WERI-Rb-1 (cell line): ENCODE measurements around the gene RPGRIP1L.

Source experiments
- DNase-seq: peaks from one replicate; pipeline ENCODE4 v3.0.0-alpha.2; 2020
- H3K27ac ChIP-seq: fragments of 250-450 bp; sonication (Bioruptor Pico); 2 replicates; pipeline ENCODE4 v1.5.1; 2020; ENCODE audit warnings: mild to moderate bottlenecking, moderate library complexity
- H3K27me3 ChIP-seq: fragments of 250-450 bp; sonication (Bioruptor Pico); 2 replicates; pipeline ENCODE4 v1.5.1; 2021; ENCODE audit warnings: mild to moderate bottlenecking, low read depth, moderate library complexity; ENCODE audit not compliant: insufficient read depth, severe bottlenecking
- H3K36me3 ChIP-seq: fragments of 250-450 bp; sonication (Bioruptor Pico); 2 replicates; pipeline ENCODE4 v1.5.1; 2020; ENCODE audit warnings: mild to moderate bottlenecking, moderate library complexity
- H3K4me3 ChIP-seq: 2 replicates; pipeline ENCODE4 v1.5.1; 2011; ENCODE audit warnings: low read depth, mild to moderate bottlenecking, control low read depth, low read length
- H3K9me3 ChIP-seq: fragments of 250-450 bp; sonication (Bioruptor Pico); 2 replicates; pipeline ENCODE4 v1.5.1; 2021; ENCODE audit warnings: mild to moderate bottlenecking, moderate library complexity; ENCODE audit not compliant: severe bottlenecking
- TF ChIP-seq, protein P1 (sequence below): IDR thresholded peaks from 2 replicates; pipeline ENCODE4 v1.5.1; 2011; ENCODE audit warnings: low read depth, mild to moderate bottlenecking, control low read depth, inconsistent platforms, low read length

Gene RPGRIP1L

GRCh38 chr16:53680756-53681155, 22.9 kb downstream of the RPGRIP1L start:
- no peak for DNase-seq
- Histone ChIP-seq H3K4me3 (no peak overlapping the region), H3K27ac (no peak overlapping the region), H3K27me3 (no peaks in the 10 kb centered on the region), H3K9me3 (no peaks in the 10 kb centered on the region), H3K36me3 (peaks cover 5% of the 10 kb centered on the region)
- TF ChIP-seq, protein P1, sequence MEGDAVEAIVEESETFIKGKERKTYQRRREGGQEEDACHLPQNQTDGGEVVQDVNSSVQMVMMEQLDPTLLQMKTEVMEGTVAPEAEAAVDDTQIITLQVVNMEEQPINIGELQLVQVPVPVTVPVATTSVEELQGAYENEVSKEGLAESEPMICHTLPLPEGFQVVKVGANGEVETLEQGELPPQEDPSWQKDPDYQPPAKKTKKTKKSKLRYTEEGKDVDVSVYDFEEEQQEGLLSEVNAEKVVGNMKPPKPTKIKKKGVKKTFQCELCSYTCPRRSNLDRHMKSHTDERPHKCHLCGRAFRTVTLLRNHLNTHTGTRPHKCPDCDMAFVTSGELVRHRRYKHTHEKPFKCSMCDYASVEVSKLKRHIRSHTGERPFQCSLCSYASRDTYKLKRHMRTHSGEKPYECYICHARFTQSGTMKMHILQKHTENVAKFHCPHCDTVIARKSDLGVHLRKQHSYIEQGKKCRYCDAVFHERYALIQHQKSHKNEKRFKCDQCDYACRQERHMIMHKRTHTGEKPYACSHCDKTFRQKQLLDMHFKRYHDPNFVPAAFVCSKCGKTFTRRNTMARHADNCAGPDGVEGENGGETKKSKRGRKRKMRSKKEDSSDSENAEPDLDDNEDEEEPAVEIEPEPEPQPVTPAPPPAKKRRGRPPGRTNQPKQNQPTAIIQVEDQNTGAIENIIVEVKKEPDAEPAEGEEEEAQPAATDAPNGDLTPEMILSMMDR = no peak

- Histone ChIP-seq H3K27me3 (no peaks in the 10 kb centered on the region), H3K4me3 (no peak overlapping the region), H3K9me3 (no peaks in the 10 kb centered on the region), H3K36me3 (no peaks in the 10 kb centered on the region; the same call in 1 of the 2 replicates), H3K27ac (no peak overlapping the region)
- TF ChIP-seq, protein P1 = no peak
- DNase-seq = no peak
Measured at GRCh38 chr16:53678756-53679343, 24.8 kb downstream of the RPGRIP1L start.

- TF ChIP-seq, protein P1 = no peak
- Histone ChIP-seq H3K9me3 (no peaks in the 10 kb centered on the region), H3K27ac (no peak overlapping the region), H3K4me3 (no peak overlapping the region), H3K27me3 (no peaks in the 10 kb centered on the region), H3K36me3 (no peaks in the 10 kb centered on the region; the same call in 1 of the 2 replicates)
- no peak for DNase-seq
Measured at GRCh38 chr16:53678155-53678554, 25.5 kb downstream of the RPGRIP1L start.

- Histone ChIP-seq H3K27me3 (no peaks in the 10 kb centered on the region), H3K27ac (no peak overlapping the region), H3K4me3 (no peak overlapping the region), H3K36me3 (no peaks in the 10 kb centered on the region), H3K9me3 (no peaks in the 10 kb centered on the region)
- TF ChIP-seq, protein P1 = no peak
- no peak for DNase-seq
Measured at GRCh38 chr16:53673189-53673588, 30.5 kb downstream of the RPGRIP1L start.

GRCh38 chr16:53672461-53672860, 31.2 kb downstream of the RPGRIP1L start:
- Histone ChIP-seq H3K4me3 (no peak overlapping the region), H3K9me3 (no peaks in the 10 kb centered on the region), H3K27me3 (no peaks in the 10 kb centered on the region), H3K36me3 (no peaks in the 10 kb centered on the region), H3K27ac (no peak overlapping the region)
- DNase-seq = no peak
- TF ChIP-seq, protein P1 = no peak

DNA sequence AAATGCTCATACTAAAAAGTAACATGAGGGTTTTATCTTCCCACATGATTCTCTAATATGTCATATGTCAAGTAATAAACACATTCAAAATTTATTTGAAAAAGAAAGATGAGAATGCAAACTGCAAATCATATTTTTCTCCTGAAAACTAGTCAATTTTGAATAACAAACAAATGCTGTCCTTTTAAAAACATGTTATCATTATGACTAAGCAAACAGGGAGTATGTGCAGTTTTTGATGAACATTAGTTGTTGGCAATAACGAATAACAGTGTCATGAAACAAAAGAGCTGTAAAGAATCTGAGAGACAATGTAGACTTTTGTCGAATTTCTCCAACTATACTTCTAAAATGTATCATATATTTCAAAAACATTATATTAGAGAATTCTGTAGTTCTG, 34.8 kb downstream of the RPGRIP1L start:
- no peak for DNase-seq
- H3K4me3 ChIP-seq = no peak overlapping the region
- TF ChIP-seq, protein P1 = no peak
- no peak overlapping the region for H3K27ac ChIP-seq
- no peaks in the 10 kb centered on the region for H3K36me3 ChIP-seq
- no peaks in the 10 kb centered on the region for H3K27me3 ChIP-seq
- no peaks in the 10 kb centered on the region for H3K9me3 ChIP-seq
